HepG2 (cell line): Measurements from ENCODE around the gene PTPRM. TPM values are rescaled to one million over a fixed set of nuclear protein-coding genes. Genes with fewer than 3 reads are reported as not detected.
A peak's percentile ranks its signal among the peaks of the same experiment; 100 is the strongest.

Experiments
- ATAC-seq: fragments of 200-7000 bp; cut with Tn5 transposase; 3 replicates; pipeline ENCODE4 v1.9.1; 2020; ENCODE audit warnings: mild to moderate bottlenecking, moderate library complexity
- BruUV-seq: library from RNA; stranded (reverse); fragments of 400-500 nt; replicated peaks from 2 replicates; lab custom pipeline; 2021; lab: Mats Ljungman, UMichigan
- CTCF ChIA-PET: fragments of 300-600 bp; formaldehyde crosslinking; extraction: SDS; loops from one replicate; lab custom pipeline; 2021; ENCODE audit warnings: low total read pairs, inconsistent platforms, low intra/inter-chr PET ratio; lab: Yijun Ruan, JAX
- POLR2A ChIA-PET: fragments of 350-600 bp; sonication (Branson Sonifier 250); formaldehyde crosslinking; loops from one replicate; lab custom pipeline; 2020; ENCODE audit warnings: antibody characterized with exemption, inconsistent platforms; lab: Yijun Ruan, JAX
- DNase-seq: peaks from one replicate; pipeline ENCODE4 v3.0.0-alpha.2; 2015; ENCODE audit warnings: low spot score
- FAIRE-seq: peaks from 3 replicates; lab custom pipeline; 2011; peaks lifted over from hg19 to GRCh38; lab: Jason Lieb, UNC
- H2AFZ ChIP-seq: one replicate; pipeline ENCODE4 v1.6.1; 2011; ENCODE audit warnings: low read length, inconsistent platforms
- H3K27ac ChIP-seq: fragments of 300-600 bp; 3 replicates; pipeline ENCODE4 v1.8.0; 2011; ENCODE audit warnings: mixed run types, mild to moderate bottlenecking, mixed read lengths, low read length, inconsistent platforms; ENCODE audit not compliant: insufficient read depth; ENCODE audit errors: extremely low read length
- H3K27me3 ChIP-seq, 2 experiments: fragments of 200-600 bp in 1 of 2; 2 replicates in 1 of 2; 3 replicates in 1 of 2; pipeline versions ENCODE4 v1.6.0 to v1.8.0; 2011; ENCODE audit warnings: low read length in 2 of 2, mild to moderate bottlenecking in 2 of 2, moderate library complexity in 2 of 2, inconsistent platforms in 1 of 2; ENCODE audit not compliant: insufficient read depth in 2 of 2, control insufficient read depth in 1 of 2
- H3K36me3 ChIP-seq, 2 experiments: fragments of 200-600 bp in 1 of 2; replicated peaks in 1 of 2; 2 replicates in 1 of 2; 3 replicates in 1 of 2; pipeline versions ENCODE4 v1.5.1 to v1.8.0; 2011; ENCODE audit warnings: low read length in 2 of 2, inconsistent platforms in 1 of 2; ENCODE audit not compliant: insufficient read depth in 2 of 2, control insufficient read depth in 1 of 2
- H3K4me1 ChIP-seq: 2 replicates; pipeline ENCODE4 v1.5.1; 2012; ENCODE audit warnings: low read length, inconsistent platforms; ENCODE audit not compliant: insufficient read depth
- H3K4me2 ChIP-seq: 2 replicates; pipeline ENCODE4 v1.6.0; 2011; ENCODE audit warnings: low read depth, low read length, inconsistent platforms
- H3K4me3 ChIP-seq, 3 experiments: fragments of 200-600 bp in 1 of 3; sonication (generic), shearing (Covaris generic) in 1 of 3; replicated peaks in 1 of 3; 2 replicates each; pipeline ENCODE4 v1.5.1; 2011 to 2016; ENCODE audit warnings: low read length in 3 of 3, inconsistent platforms in 2 of 3, low read depth in 2 of 3, mild to moderate bottlenecking in 2 of 3, control low read depth in 1 of 3, mixed read lengths in 1 of 3; ENCODE audit not compliant: insufficient read depth in 1 of 3
- H3K79me2 ChIP-seq: one replicate; pipeline ENCODE4 v1.6.1; 2011; ENCODE audit warnings: low read length, inconsistent platforms; ENCODE audit not compliant: insufficient read depth
- H3K9ac ChIP-seq: 2 replicates; pipeline ENCODE4 v1.6.0; 2011; ENCODE audit warnings: mild to moderate bottlenecking, low read depth, low read length, inconsistent platforms; ENCODE audit not compliant: insufficient read depth
- H3K9me3 ChIP-seq: 2 replicates; pipeline ENCODE4 v1.5.1; 2012; ENCODE audit warnings: mild to moderate bottlenecking, low read length
- H4K20me1 ChIP-seq: 2 replicates; pipeline ENCODE4 v1.6.0; 2011; ENCODE audit warnings: inconsistent platforms, mild to moderate bottlenecking, low read length, moderate library complexity; ENCODE audit not compliant: insufficient read depth
- ATF7 ChIP-seq, 2 experiments: fragments of 450-650 bp in 1 of 2; sonication (generic) in 1 of 2; formaldehyde crosslinking in 1 of 2; IDR thresholded peaks; 2 replicates each; pipeline versions ENCODE4 v1.4.0 to v1.6.1; 2016 to 2020; ENCODE audit warnings: antibody characterized with exemption in 1 of 2, mild to moderate bottlenecking in 1 of 2, missing genetic modification reagents in 1 of 2
- FLYWCH1 ChIP-seq: sonication (generic); formaldehyde crosslinking; IDR thresholded peaks from 2 replicates; pipeline ENCODE4 v1.8.1; 2023; ENCODE audit warnings: mild to moderate bottlenecking, missing genetic modification reagents
- ISX ChIP-seq: sonication (generic); formaldehyde crosslinking; conservative IDR thresholded peaks from 2 replicates; pipeline ENCODE4 v1.5.0; 2020; ENCODE audit warnings: missing genetic modification reagents
- POLR2G ChIP-seq: fragments of 200-400 bp; formaldehyde crosslinking; IDR thresholded peaks from 2 replicates; pipeline ENCODE4 v1.6.1; 2018; ENCODE audit warnings: mild to moderate bottlenecking, low read depth, low read length, moderate library complexity
- REL ChIP-seq: sonication (generic); formaldehyde crosslinking; conservative IDR thresholded peaks from 2 replicates; pipeline ENCODE4 v1.8.0; 2022; ENCODE audit warnings: mild to moderate bottlenecking, missing genetic modification reagents, moderate library complexity
- ZNF264 ChIP-seq: sonication (generic); formaldehyde crosslinking; IDR thresholded peaks from 2 replicates; pipeline ENCODE4 v1.4.0; 2020; ENCODE audit warnings: missing genetic modification reagents
- WGBS: methylation state at CpG from one replicate; pipeline ENCODE4 v1.1.6; 2017; ENCODE audit warnings: low lambda C conversion rate; 5-methylcytosine and 5-hydroxymethylcytosine counted together
- in situ Hi-C: cut with HindIII; loops from 2 replicates; pipeline ENCODE4 v1.10.0; 2017; ENCODE audit warnings: low pct_unique_long_range_greater_than_20kb; ENCODE audit not compliant: extremely low pct_ligation_motif_present
- intact Hi-C: fragments of 100-400 bp; cut with micrococcal nuclease; formaldehyde crosslinking; loops from one replicate; pipeline ENCODE4 v1.10.0; 2022; ENCODE audit not compliant: unreplicated experiment
- polyA plus RNA-seq, 8 experiments: library from polyadenylated mRNA; depleted of rRNA in 3 of 8; stranded (reverse) in 7 of 8; unstranded in 1 of 8; fragments of >200 nt; fragmentation: Illumina TruSeq in 4 of 8; extraction: Trizol in 4 of 8; gene quantifications; 2 replicates each; pipeline versions ENCODE4 v1.2.1 to v1.2.3, GENCODE V29; 2011 to 2016; ENCODE audit warnings: low read depth in 4 of 8, missing spikeins in 1 of 8, mixed read lengths in 1 of 8; ENCODE audit not compliant: insufficient read depth in 1 of 8
- total RNA-seq, 5 experiments: library from RNA; depleted of rRNA; stranded (reverse); fragments of >200 nt; fragmentation: Illumina TruSeq; extraction: Trizol; gene quantifications; 2 replicates each; pipeline ENCODE4 v1.2.3, GENCODE V29; 2016; ENCODE audit warnings: low read depth in 1 of 5
- TF ChIP-seq, protein P1 (sequence below), 2 experiments: fragments of 450-650 bp in 1 of 2; sonication (generic) in 1 of 2; formaldehyde crosslinking; IDR thresholded peaks; 2 replicates each; pipeline versions ENCODE4 v1.5.0 to v1.8.0; 2020 to 2022; ENCODE audit warnings: mild to moderate bottlenecking in 1 of 2, missing genetic modification reagents in 1 of 2
- TF ChIP-seq, protein P2 (sequence below): sonication (generic); formaldehyde crosslinking; IDR thresholded peaks from 2 replicates; pipeline ENCODE4 v1.4.0; 2020; ENCODE audit warnings: missing genetic modification reagents

Gene PTPRM
- total and polyA plus RNA-seq, 2 of the 13 experiments (the other 11 are each of a cell fraction or from before 2014, with no cell fraction given), result 12.6 to 108 TPM

DNA sequence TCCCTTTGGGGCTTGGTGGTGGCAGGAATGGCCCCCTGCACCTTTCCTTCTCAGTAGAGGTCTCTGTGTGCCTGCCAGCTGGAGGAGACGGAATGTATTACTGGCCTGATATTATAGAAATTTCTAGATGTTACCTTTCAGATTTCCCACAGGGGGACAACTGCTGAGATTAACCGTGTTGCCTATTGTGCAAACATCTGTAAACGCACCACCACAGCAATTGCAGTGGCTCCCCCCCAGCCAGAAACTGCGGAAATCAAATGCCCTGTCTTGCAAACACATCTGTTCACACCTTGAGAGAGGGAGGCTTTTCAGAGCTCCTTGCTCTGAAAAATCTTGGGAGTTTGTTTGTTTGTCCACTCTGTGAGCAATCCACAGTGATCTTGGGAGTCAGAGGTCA, 772.1 kb downstream of the PTPRM start:
- CTCF ChIA-PET, result no interaction called here
- intact Hi-C loops, result no loop called here
- BruUV-seq, result no TSS peak
- Histone ChIP-seq H3K9ac (no peak overlapping the region), H3K79me2 (no peaks in the 10 kb centered on the region), H3K4me3 (no peak overlapping the region), H4K20me1 (no peaks in the 10 kb centered on the region), H3K27me3 (no peaks in the 10 kb centered on the region), H3K4me1 (peaks cover 49% of the 10 kb centered on the region), H3K9me3 (no peaks in the 10 kb centered on the region), H3K4me2 (no peak overlapping the region), H3K27ac (no peak overlapping the region), H2AFZ (no peak overlapping the region), H3K36me3 (no peaks in the 10 kb centered on the region)
- ATAC-seq, result no peak
- FAIRE-seq, result no peak
- in situ Hi-C loops, result no loop called here
- WGBS, result 80% methylated on average over 4 of the region's 4 CpGs
- TF ChIP-seq REL (CRISPR knock-in tag) (no peak), ISX (no peak), ZNF264 (CRISPR knock-in tag) (no peak), POLR2G (no peak), FLYWCH1 (CRISPR knock-in tag) (no peak), ATF7 (IDR thresholded peaks at IDR 0.05) (no peak), ATF7 (CRISPR knock-in tag; IDR thresholded peaks at IDR 0.05) (no peak)
- POLR2A ChIA-PET, result no interaction called here
- DNase-seq, result no peak

DNA sequence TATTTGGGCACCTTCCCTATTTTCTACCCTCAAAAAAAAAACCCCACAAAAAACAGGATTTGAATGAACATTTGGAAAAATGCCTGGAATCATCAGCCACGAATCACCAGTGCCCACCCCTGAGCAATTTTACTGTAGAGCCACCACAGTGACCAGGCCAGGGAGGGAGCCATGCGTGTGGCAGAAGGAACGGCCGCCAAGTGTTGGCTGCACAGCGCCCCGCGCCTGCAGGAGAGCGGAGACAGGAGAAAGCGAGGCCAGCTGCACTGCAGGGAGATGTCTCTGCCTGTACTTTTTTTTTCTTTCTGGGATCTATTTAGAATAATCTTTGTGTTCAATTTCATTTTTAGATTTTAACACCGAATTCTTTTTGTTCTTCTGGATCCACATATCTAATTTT, 772.8 kb downstream of the PTPRM start:
- Histone ChIP-seq H4K20me1 (no peaks in the 10 kb centered on the region), H3K79me2 (no peaks in the 10 kb centered on the region), H3K27me3 (no peaks in the 10 kb centered on the region), H3K27ac (no peak overlapping the region), H3K4me1 (peaks cover 49% of the 10 kb centered on the region), H3K36me3 (no peaks in the 10 kb centered on the region), H3K4me3 (no peak overlapping the region), H2AFZ (no peak overlapping the region), H3K9me3 (no peaks in the 10 kb centered on the region), H3K4me2 (no peak overlapping the region), H3K9ac (no peak overlapping the region)
- ATAC-seq (no peak), DNase-seq (no peak), FAIRE-seq (no peak)
- TF ChIP-seq, protein P1, sequence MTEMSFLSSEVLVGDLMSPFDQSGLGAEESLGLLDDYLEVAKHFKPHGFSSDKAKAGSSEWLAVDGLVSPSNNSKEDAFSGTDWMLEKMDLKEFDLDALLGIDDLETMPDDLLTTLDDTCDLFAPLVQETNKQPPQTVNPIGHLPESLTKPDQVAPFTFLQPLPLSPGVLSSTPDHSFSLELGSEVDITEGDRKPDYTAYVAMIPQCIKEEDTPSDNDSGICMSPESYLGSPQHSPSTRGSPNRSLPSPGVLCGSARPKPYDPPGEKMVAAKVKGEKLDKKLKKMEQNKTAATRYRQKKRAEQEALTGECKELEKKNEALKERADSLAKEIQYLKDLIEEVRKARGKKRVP (CRISPR knock-in tag; IDR thresholded peaks at IDR 0.05), result no peak
- TF ChIP-seq, protein P2, sequence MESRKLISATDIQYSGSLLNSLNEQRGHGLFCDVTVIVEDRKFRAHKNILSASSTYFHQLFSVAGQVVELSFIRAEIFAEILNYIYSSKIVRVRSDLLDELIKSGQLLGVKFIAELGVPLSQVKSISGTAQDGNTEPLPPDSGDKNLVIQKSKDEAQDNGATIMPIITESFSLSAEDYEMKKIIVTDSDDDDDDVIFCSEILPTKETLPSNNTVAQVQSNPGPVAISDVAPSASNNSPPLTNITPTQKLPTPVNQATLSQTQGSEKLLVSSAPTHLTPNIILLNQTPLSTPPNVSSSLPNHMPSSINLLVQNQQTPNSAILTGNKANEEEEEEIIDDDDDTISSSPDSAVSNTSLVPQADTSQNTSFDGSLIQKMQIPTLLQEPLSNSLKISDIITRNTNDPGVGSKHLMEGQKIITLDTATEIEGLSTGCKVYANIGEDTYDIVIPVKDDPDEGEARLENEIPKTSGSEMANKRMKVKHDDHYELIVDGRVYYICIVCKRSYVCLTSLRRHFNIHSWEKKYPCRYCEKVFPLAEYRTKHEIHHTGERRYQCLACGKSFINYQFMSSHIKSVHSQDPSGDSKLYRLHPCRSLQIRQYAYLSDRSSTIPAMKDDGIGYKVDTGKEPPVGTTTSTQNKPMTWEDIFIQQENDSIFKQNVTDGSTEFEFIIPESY, result 0 out of 2 replicates have a peak, but pooled peaks have one; percentile 46
- BruUV-seq, result no TSS peak
- ChIA-PET CTCF (no interaction called here), POLR2A (no interaction called here)
- WGBS, result 98% methylated on average over 10 of the region's 10 CpGs
- intact Hi-C loops, result loop anchor here (5.0 kb wide), 1 partner anchor 58 kb away; no protein-coding TSS in a partner anchor
- in situ Hi-C loops, result no loop called here
